Measurements from ENCODE around the gene CSRP2.
A peak's percentile ranks its signal among the peaks of the same experiment; 100 is the strongest.

CSRP2 gene

DNA sequence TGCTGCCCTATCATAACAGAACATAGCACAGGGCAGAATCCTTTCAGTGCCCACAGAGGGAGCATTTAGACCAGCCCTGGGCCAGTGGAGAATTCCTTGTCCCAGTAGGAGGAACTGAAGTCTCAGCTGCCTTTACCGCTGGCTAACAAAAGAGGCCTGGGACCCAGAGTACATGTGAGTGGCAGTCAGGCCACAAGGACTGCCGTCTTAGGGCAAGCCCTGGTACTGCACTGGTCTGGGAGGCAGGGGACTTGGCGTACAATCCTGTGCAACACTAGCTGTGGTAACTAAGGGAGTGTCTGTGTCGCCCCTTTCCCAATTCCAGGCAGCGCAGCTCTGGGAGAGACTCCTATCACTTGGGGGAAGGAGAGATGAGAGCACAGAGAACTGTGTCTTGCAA, 17.0 kb upstream of the CSRP2 start:
- no peak for DNase-seq (ENCODE audit: low read depth in 2 of 2, low spot score in 1 of 2)

DNA sequence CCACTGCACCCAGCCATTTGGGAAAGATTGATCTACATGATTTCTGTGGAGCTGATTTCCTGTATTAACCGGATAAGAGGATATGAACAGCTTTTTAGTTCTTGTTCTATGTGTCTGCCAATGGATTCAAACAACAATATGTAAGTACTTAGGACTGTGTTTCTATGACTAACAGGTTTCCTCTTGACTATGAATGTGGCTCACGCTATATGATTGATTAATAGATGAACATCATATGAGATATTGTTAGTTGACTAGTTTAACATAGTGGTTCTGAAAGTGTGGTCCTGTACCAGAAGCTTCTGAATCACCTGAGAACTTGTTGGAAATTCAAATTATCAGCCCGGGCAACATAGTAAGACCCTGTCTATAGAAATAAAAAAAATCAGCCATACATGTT, 12.8 kb upstream of the CSRP2 start:
- DNase-seq (ENCODE audit: low read depth in 2 of 2, low spot score in 1 of 2), result no peak

DNA sequence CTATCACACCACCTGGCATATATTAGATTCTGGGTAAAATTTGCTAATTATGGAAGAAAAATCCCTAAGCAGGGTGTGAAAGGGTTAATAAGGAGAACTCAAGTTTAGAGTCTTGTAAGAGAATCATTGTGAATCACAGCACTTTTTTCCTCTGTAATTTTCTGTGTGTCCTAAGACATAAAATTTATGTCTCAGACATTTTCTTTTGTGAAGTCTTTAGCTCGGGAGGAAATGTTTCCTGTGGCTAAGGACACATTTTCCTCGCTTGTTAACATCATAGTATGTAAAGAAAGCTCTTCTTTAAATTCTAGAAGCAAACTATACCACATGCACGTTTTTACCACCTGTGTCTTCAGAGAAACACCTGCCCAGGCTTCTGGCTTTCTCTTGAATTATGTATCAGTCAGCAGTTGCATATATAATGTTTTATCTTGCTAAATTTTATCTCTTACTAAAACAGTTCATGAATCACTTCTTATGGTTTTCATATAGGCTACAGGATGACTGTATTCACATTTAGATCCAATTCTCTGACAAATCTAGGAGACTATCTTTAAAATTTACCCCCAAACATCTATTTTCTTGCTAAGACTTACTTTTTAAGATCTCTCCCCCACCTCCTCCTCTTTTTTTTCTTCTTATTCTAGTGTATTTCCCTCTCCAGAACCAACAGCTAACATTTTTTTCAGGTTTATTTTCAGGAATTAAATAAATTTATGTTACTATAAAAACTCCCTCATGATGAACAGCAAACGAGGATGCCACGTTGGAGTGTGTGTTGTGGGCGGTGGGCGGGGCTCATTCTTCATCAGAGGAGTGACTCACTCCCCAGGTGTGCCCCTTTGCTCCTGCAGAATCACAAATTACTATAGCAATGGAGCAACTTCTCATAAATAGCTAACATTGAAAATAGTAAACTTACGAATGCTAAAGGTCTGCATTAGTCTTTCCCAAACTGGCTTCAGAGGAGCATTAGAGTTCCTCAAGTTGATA, 11.6 kb upstream of the CSRP2 start:
- peak; percentile 39 to 47 for DNase-seq (ENCODE audit: low read depth in 2 of 2, low spot score in 1 of 2)

DNA sequence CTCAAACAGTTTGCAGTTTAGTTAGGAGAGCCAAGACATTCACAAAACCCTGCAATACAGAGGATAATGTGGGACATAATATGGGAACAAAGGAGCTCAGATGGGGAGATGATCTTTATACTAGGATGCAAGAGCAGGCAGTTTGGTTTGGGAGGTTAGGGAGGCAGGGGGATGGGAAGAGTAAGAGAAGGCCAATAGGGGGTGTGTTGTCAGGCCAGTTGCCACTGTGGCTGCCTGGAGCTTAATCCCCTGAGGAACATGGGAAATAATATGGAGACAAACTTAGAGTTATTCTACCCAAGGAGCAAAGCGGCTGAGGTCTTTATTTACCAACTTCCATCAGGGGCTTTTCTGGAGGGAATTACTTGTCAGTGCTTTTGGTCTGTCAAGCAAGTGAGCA, 10.0 kb upstream of the CSRP2 start:
- no peak for DNase-seq (ENCODE audit: low read depth in 2 of 2, low spot score in 1 of 2)

DNA sequence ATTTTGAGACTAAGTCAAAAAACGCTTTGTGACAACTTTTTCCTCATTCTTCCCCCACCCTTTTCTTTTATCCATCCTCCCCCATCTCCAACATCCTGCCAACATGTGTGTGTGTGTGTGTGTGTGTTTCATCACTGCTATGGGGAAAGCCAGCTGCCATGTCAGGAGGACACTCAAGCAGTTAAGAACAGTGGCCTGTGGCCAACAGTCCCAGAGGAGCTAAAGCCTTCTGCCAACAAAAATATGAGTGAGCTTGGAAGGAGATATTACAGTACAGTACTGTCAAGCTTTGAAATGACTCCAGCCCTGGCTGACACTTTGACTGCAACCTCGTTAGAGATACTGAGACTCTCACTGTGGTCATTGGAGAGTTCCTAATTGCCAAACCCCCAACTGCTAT, 5.0 kb upstream of the CSRP2 start:
- DNase-seq (ENCODE audit: low read depth in 2 of 2, low spot score in 1 of 2), result no peak

DNA sequence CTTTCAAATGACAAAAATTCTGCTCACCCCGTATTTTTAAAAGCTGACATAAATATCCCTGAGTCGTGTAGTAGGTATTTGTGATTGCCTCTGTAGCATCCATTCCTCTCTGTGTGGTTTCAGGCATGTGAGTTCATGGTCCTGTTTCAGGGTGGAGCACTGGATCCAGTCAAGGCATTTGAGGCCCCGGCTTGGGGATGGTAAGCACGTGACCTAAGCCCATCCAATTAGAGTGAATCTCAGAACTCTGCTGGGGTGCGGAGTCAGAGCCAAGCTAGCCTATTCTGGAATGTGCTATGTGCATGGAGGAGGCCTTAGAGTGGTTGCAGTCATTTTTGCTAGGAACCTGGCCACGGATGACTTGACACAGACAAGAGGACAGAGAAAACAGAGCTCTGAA, 4.3 kb upstream of the CSRP2 start:
- DNase-seq (ENCODE audit: low read depth in 2 of 2, low spot score in 1 of 2), result no peak

DNA sequence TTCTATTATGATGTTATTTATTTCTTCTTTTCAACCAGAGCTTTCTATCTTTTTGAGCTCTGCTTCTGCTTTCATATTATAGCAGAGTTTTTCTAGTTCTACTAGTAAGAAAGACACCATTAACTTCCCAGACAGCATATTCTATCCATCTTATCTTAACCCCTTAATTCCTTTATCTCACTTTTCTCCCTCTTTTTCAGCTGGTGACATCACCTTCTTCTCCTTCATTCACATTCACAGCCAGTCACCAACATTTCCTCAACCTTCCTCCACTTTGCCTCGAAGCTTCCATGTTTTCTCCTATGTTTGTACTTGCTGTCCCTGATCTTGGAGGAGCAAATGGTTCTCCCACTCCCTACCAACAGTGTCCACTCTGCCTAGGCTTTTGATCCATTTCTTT, 3.5 kb upstream of the CSRP2 start:
- DNase-seq (ENCODE audit: low read depth in 2 of 2, low spot score in 1 of 2), result no peak

DNA sequence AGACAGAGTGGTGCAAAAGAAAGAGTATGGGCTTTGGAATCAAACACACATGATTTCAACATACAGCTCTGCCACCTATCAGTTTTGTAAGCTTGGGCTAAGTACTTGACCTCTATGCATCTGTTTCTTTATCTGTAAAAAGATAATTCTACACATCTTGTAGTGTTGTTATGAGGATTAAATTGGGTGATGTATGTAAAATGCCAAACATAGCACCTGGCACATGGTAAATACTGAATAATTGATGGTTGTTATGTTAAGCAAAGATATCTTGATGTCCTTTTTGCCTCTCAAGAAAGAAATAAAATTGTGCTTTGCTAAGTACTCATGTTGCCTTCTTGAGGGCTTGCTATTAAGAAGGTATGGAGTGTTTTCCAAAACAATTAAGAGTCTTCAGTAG, 2.3 kb upstream of the CSRP2 start:
- DNase-seq (ENCODE audit: low read depth in 2 of 2, low spot score in 1 of 2), result no peak

DNA sequence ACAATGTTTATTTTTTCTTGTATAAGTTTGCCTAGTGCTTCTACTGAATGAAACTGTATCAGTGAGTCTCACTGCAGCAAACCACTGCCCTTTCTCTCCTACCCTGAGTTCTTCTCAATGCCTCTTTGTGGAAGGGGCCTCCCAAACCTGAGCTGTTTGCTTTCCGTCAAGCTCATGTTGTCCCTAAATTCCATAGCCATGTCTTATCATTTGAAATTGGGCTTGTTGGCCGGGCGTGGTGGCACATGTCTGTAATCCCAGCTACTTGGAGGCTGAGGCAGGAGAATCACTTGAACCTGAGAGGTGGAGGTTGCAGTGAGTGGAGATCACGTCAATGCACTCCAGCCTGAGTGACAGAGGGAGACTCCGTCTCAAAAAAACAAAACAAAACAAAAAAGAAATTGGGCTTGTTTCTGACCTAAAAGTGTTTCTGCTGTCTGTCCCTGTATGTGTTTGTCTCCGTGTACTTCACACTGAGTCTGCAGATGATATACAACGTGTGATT, 1.8 kb upstream of the CSRP2 start:
- DNase-seq (ENCODE audit: low read depth in 2 of 2, low spot score in 1 of 2), result no peak

DNA sequence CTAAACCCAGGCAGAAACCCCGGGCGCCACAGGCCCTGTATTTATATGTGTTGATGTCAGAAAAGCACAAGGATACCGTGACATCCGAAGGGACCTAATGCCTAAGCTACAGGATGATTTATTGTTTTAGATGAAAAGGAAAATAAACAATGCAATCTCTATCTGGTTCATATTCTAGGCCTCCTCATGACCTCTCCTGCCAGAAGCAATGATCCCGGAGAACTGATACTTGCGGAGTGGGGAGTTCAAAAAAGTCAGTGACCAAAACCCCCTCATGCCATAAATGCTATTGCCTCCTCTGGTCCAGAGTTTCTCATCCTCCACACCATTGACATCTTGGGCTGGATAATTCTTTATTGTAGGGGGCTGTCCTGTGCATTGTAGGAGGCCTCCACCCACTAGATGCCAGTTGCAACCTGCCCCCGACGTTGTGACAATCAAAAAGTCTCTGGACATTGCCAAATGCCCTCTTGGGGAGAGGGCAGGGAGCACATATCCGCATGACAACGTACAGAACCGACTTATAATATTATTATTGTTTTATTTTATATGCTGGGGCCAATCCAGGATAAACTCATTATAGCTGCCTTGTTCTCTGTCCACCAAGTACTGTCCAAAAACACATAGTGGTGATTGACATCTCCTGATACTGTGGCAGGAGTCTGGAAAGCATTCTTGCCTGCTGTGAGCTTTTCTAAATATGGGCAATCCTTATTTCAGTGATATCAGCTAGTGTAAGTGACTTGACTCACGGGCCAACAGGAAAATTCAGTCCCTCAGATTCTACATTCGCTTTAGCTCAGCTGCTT, 1.1 kb upstream of the CSRP2 start:
- DNase-seq (ENCODE audit: low read depth in 2 of 2, low spot score in 1 of 2), result no peak

DNA sequence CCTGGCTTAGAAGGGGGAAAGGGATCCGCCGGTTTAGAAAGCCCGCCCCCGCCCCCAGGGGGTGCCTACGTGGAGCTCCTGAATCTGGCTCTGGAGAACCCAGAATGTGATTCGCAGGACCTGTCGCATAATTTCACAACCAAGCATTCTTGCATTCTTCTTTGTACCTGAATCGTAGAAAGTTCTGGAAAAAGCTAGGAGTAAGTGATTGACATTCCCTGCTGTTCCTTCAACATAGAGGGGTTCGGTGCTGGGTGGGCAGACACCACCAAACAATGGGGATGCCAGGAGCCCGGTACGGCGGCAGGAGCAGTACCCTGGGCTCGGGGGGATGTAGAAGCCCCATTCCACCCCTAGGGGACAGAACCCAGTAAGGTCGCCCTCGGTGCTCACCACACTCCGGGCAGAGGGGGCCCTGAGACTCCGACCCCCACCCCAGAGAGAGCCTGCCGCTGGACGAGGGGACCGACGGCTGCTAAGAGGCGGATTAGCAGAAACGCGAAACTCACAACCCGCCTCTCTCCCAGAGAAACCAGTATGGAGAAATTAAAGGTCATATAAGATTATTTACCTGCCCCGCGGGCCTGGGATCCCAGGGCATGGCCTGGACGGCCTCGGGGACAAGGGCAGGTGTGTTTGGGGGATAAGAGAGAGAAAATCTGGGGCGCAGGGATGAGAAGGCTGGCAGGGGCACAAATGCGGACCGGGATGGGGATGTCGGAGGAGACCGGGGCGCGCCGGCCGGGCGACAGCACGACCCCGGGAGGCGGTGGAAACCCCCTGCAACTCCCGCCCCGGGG, 520 bp downstream of the CSRP2 start:
- no peak for DNase-seq (ENCODE audit: low read depth in 2 of 2, low spot score in 1 of 2)

DNA sequence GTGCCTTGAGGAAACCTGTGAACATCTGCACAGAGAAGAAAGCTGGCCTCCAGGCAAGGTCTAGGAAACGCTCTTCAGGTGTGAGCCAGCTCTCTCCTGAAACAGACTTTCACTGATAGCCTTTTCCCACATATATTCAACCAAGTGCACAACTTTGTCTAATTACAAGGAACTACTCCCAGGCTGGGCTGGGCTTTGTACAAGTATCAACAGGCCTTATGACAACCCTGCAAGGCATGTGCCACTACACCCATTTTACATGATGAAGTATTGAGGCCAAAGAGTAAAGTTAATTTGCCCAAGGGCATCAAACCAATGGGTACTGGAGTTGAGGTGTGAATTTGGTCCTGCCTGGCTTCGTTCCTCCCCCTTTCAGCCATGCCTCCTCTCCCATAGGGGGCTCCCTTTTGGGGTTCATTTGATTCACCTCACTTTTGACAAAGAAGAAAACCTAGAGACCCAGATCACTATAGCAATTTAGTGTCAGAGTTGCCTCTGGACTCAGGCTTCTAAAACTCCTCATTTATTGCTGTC, 2.1 kb downstream of the CSRP2 start:
- DNase-seq (ENCODE audit: low read depth in 2 of 2, low spot score in 1 of 2), result no peak

DNA sequence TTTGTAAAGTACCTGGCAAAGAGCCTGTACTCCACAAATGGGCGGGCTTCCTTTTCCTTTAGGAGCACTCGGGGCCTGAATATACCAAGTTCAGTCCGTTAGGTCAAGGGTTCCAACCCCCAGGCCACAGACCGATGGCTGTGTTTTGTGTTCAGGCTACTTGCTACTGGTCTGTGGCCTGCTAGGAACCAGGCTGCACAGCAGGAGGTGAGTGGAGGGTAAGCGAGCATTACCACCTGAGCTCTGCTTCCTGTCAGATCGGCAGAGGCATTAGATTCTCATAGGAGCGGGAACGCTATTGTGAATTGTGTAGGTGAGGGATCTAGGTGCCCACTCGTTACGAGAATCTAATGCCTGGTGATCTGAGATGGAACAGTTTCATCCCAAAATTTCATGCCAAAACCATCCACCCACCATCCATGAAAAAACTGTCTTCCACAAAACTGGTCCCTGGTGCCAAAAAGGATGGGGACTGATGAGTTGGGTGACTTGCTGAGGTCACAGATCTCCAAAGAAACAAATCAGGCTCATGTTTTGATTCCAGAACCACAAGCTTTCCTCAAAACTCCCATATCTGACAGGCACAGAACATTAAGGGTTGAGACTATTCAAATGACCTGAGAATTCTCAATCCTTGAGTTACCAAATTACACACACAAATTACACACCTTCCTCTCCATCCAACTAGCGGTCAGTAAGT, 4.2 kb downstream of the CSRP2 start:
- DNase-seq (ENCODE audit: low read depth in 2 of 2, low spot score in 1 of 2), result no peak

DNA sequence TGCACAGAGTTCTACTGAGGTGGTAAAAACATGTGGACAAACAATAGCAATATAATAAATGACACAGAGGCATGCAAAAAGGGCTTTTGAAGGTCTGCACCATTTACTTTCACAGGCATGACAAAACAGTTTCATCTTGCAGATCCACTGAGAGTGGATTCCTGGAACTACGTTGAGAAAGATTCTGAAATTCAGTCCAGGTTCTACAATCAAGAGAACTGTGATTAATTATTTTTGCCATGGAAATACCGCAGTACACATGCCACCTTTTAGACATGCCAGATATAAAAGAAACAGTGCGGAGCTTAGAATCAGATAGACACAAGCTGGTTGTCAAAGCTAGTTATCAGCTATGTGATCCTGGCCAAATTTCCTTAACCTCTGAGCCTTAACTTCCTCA, 4.8 kb downstream of the CSRP2 start:
- no peak for DNase-seq (ENCODE audit: low read depth in 2 of 2, low spot score in 1 of 2)

DNA sequence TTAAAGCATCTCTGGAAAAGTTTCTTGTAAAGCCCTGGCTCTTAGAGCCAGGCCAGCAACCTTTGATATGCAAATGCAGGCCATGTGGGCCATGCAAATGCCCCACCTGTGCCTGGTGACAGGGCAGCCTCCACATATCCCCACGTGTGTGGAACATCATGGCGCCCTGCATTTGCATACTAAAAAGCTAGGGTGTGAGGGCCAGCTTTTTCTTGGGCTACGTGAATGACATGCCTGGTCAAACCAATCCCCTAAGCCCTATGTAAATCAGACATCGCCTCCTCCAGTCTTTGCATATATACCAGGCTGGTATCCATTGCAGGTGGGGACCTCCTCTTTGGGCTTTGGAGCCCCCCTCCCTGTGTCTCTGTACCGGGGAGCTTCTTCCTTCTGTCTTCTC, 6.4 kb downstream of the CSRP2 start:
- no peak for DNase-seq (ENCODE audit: low read depth in 2 of 2, low spot score in 1 of 2)

DNA sequence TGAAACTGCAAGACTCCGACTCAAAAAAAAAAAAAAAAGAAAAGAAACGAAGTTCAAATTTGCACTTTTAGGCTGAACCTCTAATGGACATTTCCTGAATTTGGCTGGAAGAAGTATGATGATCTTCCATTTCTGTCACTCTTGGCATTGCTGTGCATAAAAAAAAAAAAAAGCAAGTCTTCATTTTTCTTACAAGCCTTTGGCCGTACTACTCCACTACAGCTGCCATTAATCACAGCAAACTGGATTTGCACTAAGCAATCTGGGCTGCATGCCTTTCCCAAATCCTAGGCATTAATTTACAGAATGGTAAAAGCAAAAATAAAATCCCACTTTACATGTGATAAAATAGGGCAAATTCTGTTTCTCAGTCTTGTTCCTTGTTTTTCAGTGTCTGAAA, 7.1 kb downstream of the CSRP2 start:
- DNase-seq (ENCODE audit: low read depth in 2 of 2, low spot score in 1 of 2), result no peak

DNA sequence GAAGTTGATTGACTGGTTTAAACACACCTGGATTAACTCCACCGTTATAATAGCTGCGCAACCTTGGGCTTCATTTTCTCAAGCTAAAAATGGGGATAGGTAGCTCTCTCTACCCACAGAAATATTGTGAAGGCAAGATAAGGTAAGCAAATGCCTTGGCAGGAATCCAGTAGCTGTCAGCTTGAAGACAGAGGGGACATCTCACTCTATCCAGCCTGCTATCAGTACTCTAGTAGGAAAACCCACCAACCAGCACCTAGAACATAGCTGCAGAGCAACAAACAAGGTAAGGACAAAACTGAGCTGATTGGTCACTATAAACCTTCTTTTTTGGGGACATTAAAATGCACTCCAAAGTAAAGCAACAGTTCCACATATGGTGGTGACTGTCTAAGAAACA, 7.7 kb downstream of the CSRP2 start:
- DNase-seq (ENCODE audit: low read depth in 2 of 2, low spot score in 1 of 2), result no peak

DNA sequence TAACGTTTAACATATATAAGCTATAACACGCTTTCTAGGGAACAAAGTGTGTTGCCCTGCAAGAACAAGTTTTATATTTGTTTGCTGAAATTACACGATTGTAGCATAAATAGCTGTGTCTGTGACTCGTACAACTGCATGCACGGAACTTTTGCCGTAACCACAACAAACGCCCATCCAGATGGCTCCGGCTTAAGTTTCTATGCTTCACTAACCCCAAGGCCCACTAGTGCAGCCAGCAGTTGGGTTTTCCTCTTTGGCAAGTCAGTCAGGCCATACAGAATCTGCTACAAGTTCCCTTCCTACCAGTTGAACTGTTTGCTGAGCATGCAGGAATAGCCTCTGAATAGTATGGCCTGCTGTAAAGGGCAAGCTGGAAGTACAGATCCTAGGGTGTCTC, 12.1 kb downstream of the CSRP2 start:
- no peak for DNase-seq (ENCODE audit: low read depth in 2 of 2, low spot score in 1 of 2)

DNA sequence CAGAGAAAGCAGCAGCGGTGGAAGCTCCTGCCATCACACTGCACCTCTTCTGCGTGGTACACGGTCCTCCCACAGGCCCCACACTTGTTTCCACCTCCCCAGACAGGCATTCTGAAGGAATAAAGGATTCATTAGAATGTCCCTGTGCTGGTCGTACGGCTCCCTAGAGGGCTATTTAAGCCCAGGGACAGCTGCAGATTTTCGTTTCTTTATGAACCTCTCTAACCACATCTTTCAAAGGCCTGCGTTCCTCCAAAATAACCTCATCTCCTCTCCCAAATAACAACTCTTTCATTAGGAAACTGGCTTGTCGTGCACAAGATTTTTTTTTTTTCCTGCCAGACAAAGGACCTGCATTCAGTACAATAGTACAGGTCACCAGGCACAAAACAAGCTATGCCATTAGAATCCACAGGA, 12.7 kb downstream of the CSRP2 start:
- DNase-seq (ENCODE audit: low read depth in 2 of 2, low spot score in 1 of 2), result no peak

DNA sequence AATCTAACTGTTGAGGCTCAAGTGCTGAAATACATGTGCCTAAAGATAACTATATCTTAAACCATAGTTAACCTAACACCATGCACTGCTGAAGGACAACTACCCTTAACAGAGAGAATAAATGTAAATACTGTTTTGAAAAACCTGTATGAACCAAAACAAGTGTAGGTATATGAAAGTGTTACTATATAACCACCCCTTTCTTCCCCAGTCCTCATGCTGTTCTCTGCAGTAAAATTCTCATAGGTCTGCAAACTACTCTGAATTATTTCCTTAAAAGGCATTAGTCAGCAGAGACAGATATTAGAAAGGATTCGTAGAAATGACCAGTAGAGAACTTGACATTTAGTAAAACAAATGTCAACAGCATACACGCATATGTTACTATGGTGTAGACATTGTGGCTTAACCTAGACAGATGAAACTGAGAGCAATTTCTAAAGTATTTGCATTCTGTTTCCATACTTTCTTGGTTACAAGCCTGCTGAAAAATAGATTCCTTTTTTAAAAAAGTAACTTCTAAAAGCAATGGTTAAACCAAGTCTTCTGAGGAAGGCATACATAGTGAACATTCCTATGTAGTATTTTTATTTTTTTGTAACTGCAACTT, 13.9 kb downstream of the CSRP2 start:
- DNase-seq (ENCODE audit: low read depth in 2 of 2, low spot score in 1 of 2), result no peak

All from stimulated activated CD8-positive, alpha-beta memory T cell treated with anti-CD3 and anti-CD28 coated beads, Interleukin-4, amount 100 ng/mL, for 4 hours (primary cell).